WERI-Rb-1 (cell line): ENCODE measurements around the gene OR51D1.
A peak's percentile ranks its signal among the peaks of the same experiment; 100 is the strongest.

ENCODE experiments used
- DNase-seq: peaks from one replicate; pipeline ENCODE4 v3.0.0-alpha.2; 2020
- H3K27ac ChIP-seq: fragments of 250-450 bp; sonication (Bioruptor Pico); 2 replicates; pipeline ENCODE4 v1.5.1; 2020; ENCODE audit warnings: mild to moderate bottlenecking, moderate library complexity
- H3K27me3 ChIP-seq: fragments of 250-450 bp; sonication (Bioruptor Pico); 2 replicates; pipeline ENCODE4 v1.5.1; 2021; ENCODE audit warnings: mild to moderate bottlenecking, low read depth, moderate library complexity; ENCODE audit not compliant: insufficient read depth, severe bottlenecking
- H3K36me3 ChIP-seq: fragments of 250-450 bp; sonication (Bioruptor Pico); 2 replicates; pipeline ENCODE4 v1.5.1; 2020; ENCODE audit warnings: mild to moderate bottlenecking, moderate library complexity
- H3K4me3 ChIP-seq: 2 replicates; pipeline ENCODE4 v1.5.1; 2011; ENCODE audit warnings: low read depth, mild to moderate bottlenecking, control low read depth, low read length
- H3K9me3 ChIP-seq: fragments of 250-450 bp; sonication (Bioruptor Pico); 2 replicates; pipeline ENCODE4 v1.5.1; 2021; ENCODE audit warnings: mild to moderate bottlenecking, moderate library complexity; ENCODE audit not compliant: severe bottlenecking
- CTCF ChIP-seq: IDR thresholded peaks from 2 replicates; pipeline ENCODE4 v1.5.1; 2011; ENCODE audit warnings: low read depth, mild to moderate bottlenecking, control low read depth, inconsistent platforms, low read length

Gene OR51D1

GRCh38 chr11:4636962-4637661, at the start of gene OR51D1:
Gene OR51D1 (plus strand): TSS chr11:4637477. CDS start chr11:4639791, 2,314 bp downstream.
- no peaks in the 10 kb centered on the region for H3K36me3 ChIP-seq
- no peak within 1 kb of the TSS for H3K4me3 ChIP-seq
- H3K27ac ChIP-seq = no peak within 1 kb of the TSS
- H3K9me3 ChIP-seq = no peaks in the 10 kb centered on the region
- peak; percentile 97 for TF ChIP-seq CTCF
- H3K27me3 ChIP-seq = peaks cover 77% of the 10 kb centered on the region
- DNase-seq = peak; percentile 63

- no peak for DNase-seq
- TF ChIP-seq CTCF = no peak
- no peaks in the 10 kb centered on the region for H3K36me3 ChIP-seq
- no peak overlapping the region for H3K4me3 ChIP-seq
- H3K27me3 ChIP-seq = peaks cover 37% of the 10 kb centered on the region
- no peaks in the 10 kb centered on the region for H3K9me3 ChIP-seq
- H3K27ac ChIP-seq = no peak overlapping the region
These were observed 48.3 kb upstream of the OR51D1 start for GRCh38 chr11:4589017-4589416.

GRCh38 chr11:4593739-4594138, 43.5 kb upstream of the OR51D1 start, which contains the start of gene OR52I1:
Gene OR52I1 (plus strand): TSS chr11:4594039. CDS start chr11:4594039, 0 bp downstream.
- no peak for TF ChIP-seq CTCF
- no peak within 1 kb of the TSS for H3K4me3 ChIP-seq
- peaks cover 7% of the 10 kb centered on the region for H3K27me3 ChIP-seq
- H3K27ac ChIP-seq = no peak within 1 kb of the TSS
- H3K9me3 ChIP-seq = no peaks in the 10 kb centered on the region
- no peaks in the 10 kb centered on the region for H3K36me3 ChIP-seq
- DNase-seq = no peak

GRCh38 chr11:4605057-4605456, 32.2 kb upstream of the OR51D1 start:
- Histone ChIP-seq H3K27ac (no peak overlapping the region), H3K4me3 (no peak overlapping the region), H3K9me3 (peaks cover 8% of the 10 kb centered on the region), H3K27me3 (no peaks in the 10 kb centered on the region), H3K36me3 (no peaks in the 10 kb centered on the region)
- TF ChIP-seq CTCF = no peak
- DNase-seq = no peak

- DNase-seq = no peak
- TF ChIP-seq CTCF = no peak
- Histone ChIP-seq H3K9me3 (peaks cover 8% of the 10 kb centered on the region), H3K27ac (no peak overlapping the region), H3K27me3 (no peaks in the 10 kb centered on the region), H3K36me3 (no peaks in the 10 kb centered on the region), H3K4me3 (no peak overlapping the region)
These were observed 30.9 kb upstream of the OR51D1 start for GRCh38 chr11:4606231-4607015.
